ENCODE measurements around the gene ZNF445. TPM values are rescaled to one million over a fixed set of nuclear protein-coding genes. Genes with fewer than 3 reads are reported as not detected.

ZNF445 gene
- total and polyA plus RNA-seq, 4 donors = 2.1 to 8.7 (median 4.9) TPM

GRCh38 chr3:44416031-44417030 is 61.1 kb downstream of the ZNF445 start (continued):
- TF ChIP-seq GABPA (IDR thresholded peaks at IDR 0.05 in 1 of 2, conservative IDR thresholded peaks at IDR 0.05 in 1 of 2) (no peak), YY1 (IDR thresholded peaks at IDR 0.05) (no peak), RAD21 (IDR thresholded peaks at IDR 0.05) (no peak), HNF4G (IDR thresholded peaks at IDR 0.05) (no peak), EGR1 (IDR thresholded peaks at IDR 0.05; ENCODE audit: low read depth in 2 of 2) (no peak), TAF1 (conservative IDR thresholded peaks at IDR 0.05) (no peak), ZBTB33 (IDR thresholded peaks at IDR 0.05) (no peak)

GRCh38 chr3:44415421-44415820 is 62.0 kb downstream of the ZNF445 start:
- peaks cover 0 to 1% (median 0%) of the 10 kb centered on the region in 4 donors for H3K36me3 ChIP-seq (ENCODE audit: control insufficient read depth in 4 of 4, insufficient read depth in 3 of 4, low read depth in 1 of 4, low read length in 3 of 4)
- no peak for DNase-seq (ENCODE audit: low spot score)
- no peaks in the 10 kb centered on the region for H3K9me3 ChIP-seq (ENCODE audit: control insufficient read depth in 4 of 4, low read length in 3 of 4)
- no peak overlapping the region for H3K27ac ChIP-seq (ENCODE audit: low read depth in 1 of 2, low read length in 2 of 2)
- TF ChIP-seq FOXA2 (IDR thresholded peaks at IDR 0.05) (no peak), ATF3 (IDR thresholded peaks at IDR 0.05) (no peak), RXRA (IDR thresholded peaks at IDR 0.05) (no peak), REST (IDR thresholded peaks at IDR 0.05) (no peak), NR2F2 (IDR thresholded peaks at IDR 0.05) (no peak)
- no peak overlapping the region for H3K4me3 ChIP-seq (ENCODE audit: low read depth in 1 of 3, low read length in 3 of 3)
- no peak overlapping the region for H3K9ac ChIP-seq (ENCODE audit: low read depth in 1 of 2, low read length in 2 of 2)
- H3K4me1 ChIP-seq (ENCODE audit: control insufficient read depth in 4 of 4, insufficient read depth in 4 of 4, low read length in 3 of 4) = no peaks in the 10 kb centered on the region
- no peaks in the 10 kb centered on the region for H3K27me3 ChIP-seq (ENCODE audit: control insufficient read depth in 4 of 4, insufficient read depth in 4 of 4, low read length in 3 of 4)
- WGBS = 96% methylated on average over 11 of the region's 11 CpGs

GRCh38 chr3:44414517-44415090 is 62.9 kb downstream of the ZNF445 start:
- Histone ChIP-seq H3K4me3 (ENCODE audit: low read depth in 1 of 3, low read length in 3 of 3) (no peak overlapping the region), H3K27ac (ENCODE audit: low read depth in 1 of 2, low read length in 2 of 2) (no peak overlapping the region), H3K36me3 (ENCODE audit: control insufficient read depth in 4 of 4, insufficient read depth in 3 of 4, low read depth in 1 of 4, low read length in 3 of 4) (peaks cover 0 to 2% (median under 1%) of the 10 kb centered on the region in 4 donors), H3K9ac (ENCODE audit: low read depth in 1 of 2, low read length in 2 of 2) (no peak overlapping the region), H3K9me3 (ENCODE audit: control insufficient read depth in 4 of 4, low read length in 3 of 4) (no peaks in the 10 kb centered on the region), H3K27me3 (ENCODE audit: control insufficient read depth in 4 of 4, insufficient read depth in 4 of 4, low read length in 3 of 4) (no peaks in the 10 kb centered on the region), H3K4me1 (ENCODE audit: control insufficient read depth in 4 of 4, insufficient read depth in 4 of 4, low read length in 3 of 4) (no peaks in the 10 kb centered on the region)
- 82% methylated on average over 11 of the region's 11 CpGs for WGBS
- DNase-seq (ENCODE audit: low spot score) = no peak
- TF ChIP-seq TAF1 (conservative IDR thresholded peaks at IDR 0.05) (no peak), REST (IDR thresholded peaks at IDR 0.05) (no peak), RAD21 (IDR thresholded peaks at IDR 0.05) (no peak), ZBTB33 (IDR thresholded peaks at IDR 0.05) (no peak), RXRA (IDR thresholded peaks at IDR 0.05) (no peak), ATF3 (IDR thresholded peaks at IDR 0.05) (no peak), SP1 (IDR thresholded peaks at IDR 0.05) (no peak), JUND (IDR thresholded peaks at IDR 0.05) (no peak), GABPA (IDR thresholded peaks at IDR 0.05 in 1 of 2, conservative IDR thresholded peaks at IDR 0.05 in 1 of 2) (no peak), HNF4A (conservative IDR thresholded peaks at IDR 0.05) (no peak), FOXA1 (IDR thresholded peaks at IDR 0.05) (no peak)
